ENCODE data around the gene RNF167.

The RNF167 gene

GRCh38 chr17:4939796-4940554, at the start of gene RNF167, which contains the start of gene SLC25A11:
TSS of gene RNF167 (plus strand) at chr17:4940268. CDS start at chr17:4940910, 642 bp downstream.
TSS of gene SLC25A11 (minus strand) at chr17:4940046. CDS start at chr17:4939910, 136 bp downstream.
- peak; percentile 97 for DNase-seq (ENCODE audit: low read depth)

GRCh38 chr17:4891411-4892410, 48.4 kb upstream of the RNF167 start:
- DNase-seq (ENCODE audit: low read depth), result no peak

GRCh38 chr17:4892499-4893221, 47.4 kb upstream of the RNF167 start:
- DNase-seq (ENCODE audit: low read depth), result no peak

- no peak for DNase-seq (ENCODE audit: low read depth)
These were observed 46.8 kb upstream of the RNF167 start for GRCh38 chr17:4893272-4893671.

GRCh38 chr17:4893721-4894560, 46.1 kb upstream of the RNF167 start:
- no peak for DNase-seq (ENCODE audit: low read depth)

- no peak for DNase-seq (ENCODE audit: low read depth)
These were observed 44.9 kb upstream of the RNF167 start for GRCh38 chr17:4895121-4895520.

GRCh38 chr17:4895657-4896331, 44.3 kb upstream of the RNF167 start:
- DNase-seq (ENCODE audit: low read depth), result no peak

- DNase-seq (ENCODE audit: low read depth), result no peak
These were observed 43.5 kb upstream of the RNF167 start for GRCh38 chr17:4896332-4897197.

GRCh38 chr17:4897198-4897687, 42.8 kb upstream of the RNF167 start:
- DNase-seq (ENCODE audit: low read depth), result no peak

GRCh38 chr17:4897785-4898184, 42.3 kb upstream of the RNF167 start:
- DNase-seq (ENCODE audit: low read depth), result no peak

GRCh38 chr17:4898351-4898750, 41.7 kb upstream of the RNF167 start:
- no peak for DNase-seq (ENCODE audit: low read depth)

GRCh38 chr17:4898927-4899326, 41.1 kb upstream of the RNF167 start:
- DNase-seq (ENCODE audit: low read depth), result no peak

GRCh38 chr17:4899341-4900230, 40.5 kb upstream of the RNF167 start, which contains the start of gene C17orf107:
TSS of gene C17orf107 (plus strand) at chr17:4899536. CDS start at chr17:4899763, 227 bp downstream.
- peak; percentile 96 for DNase-seq (ENCODE audit: low read depth)

- DNase-seq (ENCODE audit: low read depth), result peak; percentile 33
These were observed 39.6 kb upstream of the RNF167 start for GRCh38 chr17:4900231-4901107.

- no peak for DNase-seq (ENCODE audit: low read depth)
These were observed 38.9 kb upstream of the RNF167 start for GRCh38 chr17:4901108-4901647.

GRCh38 chr17:4901648-4902344, 38.3 kb upstream of the RNF167 start:
- DNase-seq (ENCODE audit: low read depth), result no peak
